ENCODE results near the gene RFLNA. TPM values are rescaled to one million over a fixed set of nuclear protein-coding genes. Genes with fewer than 3 reads are reported as not detected.

The RFLNA gene
- total and polyA plus RNA-seq, 11 donors, result 0.06 to 0.63 (median 0.22) TPM; not detected in 5

DNA sequence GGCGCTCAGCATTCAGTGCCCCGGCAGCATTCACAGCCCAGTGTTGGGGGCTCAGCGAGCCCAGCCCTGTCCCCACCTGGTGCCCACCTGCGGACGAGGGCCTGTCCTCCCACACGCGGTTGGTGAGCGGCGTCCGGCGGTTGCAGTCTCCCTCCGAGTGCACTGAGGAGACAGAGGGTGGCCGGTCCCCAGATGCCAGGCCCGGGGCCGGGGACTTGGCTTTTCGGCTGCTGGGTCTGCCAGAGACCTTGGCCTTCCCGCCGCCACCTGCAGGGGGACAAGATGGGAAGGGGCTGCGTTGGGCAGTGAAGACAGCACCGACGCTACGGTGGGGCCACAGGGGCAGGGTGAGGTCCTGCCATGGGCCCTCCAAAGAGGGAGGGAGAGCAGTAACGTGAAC, 31.2 kb downstream of the RFLNA start:
- Histone ChIP-seq H3K27ac (peak overlapping the region in 7 of 12 donors; percentile 64 to 87 (median 80)), H3K36me3 (peaks cover 6 to 76% (median 67%) of the 10 kb centered on the region in 9 donors), H3K4me3 (no peak overlapping the region), H3K4me1 (peaks cover 0 to 26% (median 8%) of the 10 kb centered on the region in 12 donors), H3K27me3 (no peaks in the 10 kb centered on the region), H3K9me3 (peaks cover 0 to 24% (median 11%) of the 10 kb centered on the region in 12 donors)
- no peak for DNase-seq
- WGBS, 4 donors, result 87 to 92% (median 90%) methylated on average over 16 to 23 of the region's 23 CpGs
- intact Hi-C loops (cut with DNase I), result loop anchor here in 3 of 10 donors (5.0 to 10.0 kb wide), 3 partner anchors 439 to 449 kb away; no protein-coding TSS in a partner anchor
- peak in 1 of 4 donors; percentile 0 for ATAC-seq
- TF ChIP-seq, protein P1, sequence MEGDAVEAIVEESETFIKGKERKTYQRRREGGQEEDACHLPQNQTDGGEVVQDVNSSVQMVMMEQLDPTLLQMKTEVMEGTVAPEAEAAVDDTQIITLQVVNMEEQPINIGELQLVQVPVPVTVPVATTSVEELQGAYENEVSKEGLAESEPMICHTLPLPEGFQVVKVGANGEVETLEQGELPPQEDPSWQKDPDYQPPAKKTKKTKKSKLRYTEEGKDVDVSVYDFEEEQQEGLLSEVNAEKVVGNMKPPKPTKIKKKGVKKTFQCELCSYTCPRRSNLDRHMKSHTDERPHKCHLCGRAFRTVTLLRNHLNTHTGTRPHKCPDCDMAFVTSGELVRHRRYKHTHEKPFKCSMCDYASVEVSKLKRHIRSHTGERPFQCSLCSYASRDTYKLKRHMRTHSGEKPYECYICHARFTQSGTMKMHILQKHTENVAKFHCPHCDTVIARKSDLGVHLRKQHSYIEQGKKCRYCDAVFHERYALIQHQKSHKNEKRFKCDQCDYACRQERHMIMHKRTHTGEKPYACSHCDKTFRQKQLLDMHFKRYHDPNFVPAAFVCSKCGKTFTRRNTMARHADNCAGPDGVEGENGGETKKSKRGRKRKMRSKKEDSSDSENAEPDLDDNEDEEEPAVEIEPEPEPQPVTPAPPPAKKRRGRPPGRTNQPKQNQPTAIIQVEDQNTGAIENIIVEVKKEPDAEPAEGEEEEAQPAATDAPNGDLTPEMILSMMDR (IDR thresholded peaks at IDR 0.05), result no peak
- no peak for TF ChIP-seq POLR2A (IDR thresholded peaks at IDR 0.05)

DNA sequence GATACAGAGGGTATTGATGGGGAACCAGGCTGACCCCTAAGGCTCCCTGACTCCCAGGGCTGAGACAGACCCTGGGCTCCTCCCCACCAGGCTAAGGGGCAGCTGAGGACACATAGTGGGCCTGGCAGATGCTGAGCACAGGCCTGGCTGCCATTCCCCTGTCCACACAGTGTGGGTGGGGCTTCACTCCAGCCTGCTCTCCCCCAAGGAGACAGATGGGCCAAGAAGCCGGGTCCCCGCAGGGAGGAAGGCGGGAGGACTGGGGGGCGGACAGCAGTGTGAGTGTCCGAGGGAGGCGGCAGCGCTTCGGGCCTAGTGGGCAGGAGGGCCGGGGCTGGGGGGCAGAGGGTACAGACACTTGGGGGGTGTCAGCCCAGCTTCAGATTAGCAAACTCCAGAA, 32.0 kb downstream of the RFLNA start:
- TF ChIP-seq POLR2A (IDR thresholded peaks at IDR 0.05), result no peak
- TF ChIP-seq, protein P1 (IDR thresholded peaks at IDR 0.05), result no peak
- no peaks in the 10 kb centered on the region for H3K27me3 ChIP-seq
- WGBS, 4 donors, result 45 to 54% (median 50%) methylated on average over 9 of the region's 9 CpGs

DNA sequence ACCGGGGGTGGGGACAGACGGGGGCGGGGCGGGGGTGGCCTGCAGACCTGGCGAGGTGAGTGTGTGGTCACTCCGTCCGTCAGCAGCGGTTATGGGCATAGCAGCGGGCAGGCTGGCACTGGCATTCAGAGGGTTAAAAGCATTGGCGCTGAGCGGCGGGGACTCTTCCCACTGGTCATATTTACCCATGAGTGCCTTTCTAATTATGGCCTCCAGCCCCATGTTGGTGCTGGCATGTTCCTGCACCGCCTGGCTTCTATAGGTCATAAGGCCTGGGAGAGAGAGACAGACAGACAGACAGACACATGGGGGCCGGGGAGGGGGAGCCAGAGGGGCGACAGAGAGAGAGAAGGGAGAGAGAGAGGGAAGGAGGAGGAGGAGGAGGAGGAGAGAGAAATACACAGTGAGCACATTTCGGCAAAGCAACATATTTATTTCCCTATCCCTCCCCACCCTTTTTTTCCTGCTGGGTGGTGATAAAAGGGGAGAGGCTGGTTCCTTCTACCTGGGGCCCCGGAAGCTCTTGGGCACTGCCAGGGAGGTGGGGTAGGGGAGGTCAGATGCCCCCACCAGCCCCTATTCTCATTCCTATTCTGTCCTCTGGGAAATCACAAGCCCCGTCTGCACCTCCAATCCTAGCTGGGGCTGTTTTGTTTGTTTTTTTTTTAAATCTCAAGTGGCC, 32.6 kb downstream of the RFLNA start:
- peak; percentile 56 to 82 (median 74) for ATAC-seq
- WGBS, 4 donors, result 43 to 61% (median 53%) methylated on average over 16 to 18 of the region's 18 CpGs
- H3K27me3 ChIP-seq, result no peaks in the 10 kb centered on the region
- peak overlapping the region; percentile 52 to 91 (median 80) for H3K27ac ChIP-seq
- H3K36me3 ChIP-seq, result peaks cover 6 to 90% (median 81%) of the 10 kb centered on the region in 9 donors
- DNase-seq, result peak in 3 of 5 donors; percentile 47 to 67 (median 48)
- peak overlapping the region in 3 of 12 donors; percentile 7 to 29 (median 11) for H3K4me3 ChIP-seq
- no peak for TF ChIP-seq POLR2A (IDR thresholded peaks at IDR 0.05)
- TF ChIP-seq, protein P1 (IDR thresholded peaks at IDR 0.05), result no peak
- peaks cover 0 to 24% (median 11%) of the 10 kb centered on the region in 12 donors for H3K9me3 ChIP-seq
- intact Hi-C loops (cut with DNase I), result loop anchor here in 3 of 10 donors (5.0 to 10.0 kb wide), 3 partner anchors 437 to 447 kb away; no protein-coding TSS in a partner anchor
- H3K4me1 ChIP-seq, result peaks cover 0 to 26% (median 8%) of the 10 kb centered on the region in 12 donors

More for the DNA sequence above, 32.0 kb downstream of the RFLNA start:
- DNase-seq (peak in 1 of 5 donors; percentile 33), ATAC-seq (peak; percentile 4 to 24 (median 13))
- intact Hi-C loops (cut with DNase I), result loop anchor here in 3 of 10 donors (5.0 to 10.0 kb wide), 3 partner anchors 438 to 448 kb away; no protein-coding TSS in a partner anchor
- peaks cover 0 to 24% (median 11%) of the 10 kb centered on the region in 12 donors for H3K9me3 ChIP-seq
- H3K4me1 ChIP-seq, result peaks cover 0 to 26% (median 8%) of the 10 kb centered on the region in 12 donors
- H3K27ac ChIP-seq, result peak overlapping the region in 11 of 12 donors; percentile 52 to 91 (median 80)
- peaks cover 6 to 84% (median 75%) of the 10 kb centered on the region in 9 donors for H3K36me3 ChIP-seq
- H3K4me3 ChIP-seq, result peak overlapping the region in 2 of 12 donors; percentile 11 to 29

DNA sequence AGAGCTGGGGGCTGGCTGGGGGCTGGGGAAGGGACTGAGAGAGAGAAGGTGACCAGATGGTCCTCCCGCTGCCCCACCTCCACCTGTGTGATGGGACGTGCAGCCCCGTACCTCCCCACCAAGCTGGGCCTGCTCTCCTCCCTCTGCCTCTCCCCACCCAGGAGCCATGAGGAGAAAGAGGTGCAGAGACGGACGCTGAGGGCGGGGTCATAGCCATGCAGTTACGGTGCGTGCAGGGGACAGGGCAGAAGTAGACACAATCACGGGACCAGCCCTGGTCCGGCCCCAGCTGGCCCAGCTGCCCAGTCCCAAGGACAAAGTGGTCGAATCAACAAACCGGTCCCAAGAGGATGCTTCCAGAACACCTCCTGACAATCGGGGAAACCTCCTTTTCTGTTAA, 33.2 kb downstream of the RFLNA start:
- H3K27me3 ChIP-seq, result no peaks in the 10 kb centered on the region
- intact Hi-C loops (cut with DNase I), result loop anchor here in 3 of 10 donors (5.0 to 10.0 kb wide), 3 partner anchors 437 to 447 kb away; no protein-coding TSS in a partner anchor
- peaks cover 6 to 96% (median 87%) of the 10 kb centered on the region in 9 donors for H3K36me3 ChIP-seq
- peaks cover 0 to 20% (median 11%) of the 10 kb centered on the region in 12 donors for H3K9me3 ChIP-seq
- WGBS, 4 donors, result 37 to 60% (median 50%) methylated on average over 13 of the region's 13 CpGs
- H3K4me3 ChIP-seq, result peak overlapping the region in 1 of 12 donors; percentile 17
- ATAC-seq, result peak; percentile 72 to 91 (median 82)
- no peak for TF ChIP-seq POLR2A (IDR thresholded peaks at IDR 0.05)
- TF ChIP-seq, protein P1 (IDR thresholded peaks at IDR 0.05), result no peak
- peaks cover 0 to 26% (median 8%) of the 10 kb centered on the region in 12 donors for H3K4me1 ChIP-seq
- H3K27ac ChIP-seq, result peak overlapping the region; percentile 55 to 91 (median 80)
- peak in 4 of 5 donors; percentile 52 to 85 (median 74) for DNase-seq
